H9 (cell line): ENCODE measurements around the gene CRK. TPM values are rescaled to one million over a fixed set of nuclear protein-coding genes. Genes with fewer than 3 reads are reported as not detected.

Source experiments
- DNase-seq: peaks from one replicate; pipeline ENCODE4 v3.0.0-alpha.2; 2017
- H2AFZ ChIP-seq: one replicate; pipeline ENCODE4 v1.6.1; 2013; ENCODE audit warnings: mild to moderate bottlenecking, low read length, control low read depth, moderate library complexity
- H2AK5ac ChIP-seq: 2 replicates; pipeline ENCODE4 v1.6.1; 2013; ENCODE audit warnings: low read length, control low read depth, mixed read lengths; ENCODE audit not compliant: insufficient read length
- H2BK120ac ChIP-seq: one replicate; pipeline ENCODE4 v1.6.1; 2013; ENCODE audit warnings: low read depth, mild to moderate bottlenecking, low read length, control low read depth, inconsistent platforms; ENCODE audit not compliant: poor library complexity, severe bottlenecking
- H2BK12ac ChIP-seq: 2 replicates; pipeline ENCODE4 v1.6.1; 2013; ENCODE audit warnings: low read length, control low read depth, mixed read lengths, low read depth; ENCODE audit not compliant: insufficient read length
- H2BK15ac ChIP-seq: 2 replicates; pipeline ENCODE4 v1.6.1; 2013; ENCODE audit warnings: low read depth, low read length, control low read depth
- H2BK20ac ChIP-seq: one replicate; pipeline ENCODE4 v1.6.1; 2013; ENCODE audit warnings: low read depth, mild to moderate bottlenecking, low read length, control low read depth, inconsistent platforms; ENCODE audit not compliant: poor library complexity, severe bottlenecking
- H2BK5ac ChIP-seq: 2 replicates; pipeline ENCODE4 v1.6.1; 2013; ENCODE audit warnings: low read length, control low read depth, mixed read lengths; ENCODE audit not compliant: insufficient read length
- H3K14ac ChIP-seq: 2 replicates; pipeline ENCODE4 v1.6.1; 2013; ENCODE audit warnings: low read length, control low read depth; ENCODE audit not compliant: insufficient read depth
- H3K18ac ChIP-seq: 2 replicates; pipeline ENCODE4 v1.6.1; 2013; ENCODE audit warnings: low read depth, mild to moderate bottlenecking, mixed read lengths, low read length, control low read depth; ENCODE audit not compliant: insufficient read length
- H3K23ac ChIP-seq: 2 replicates; pipeline ENCODE4 v1.6.1; 2013; ENCODE audit warnings: low read length, control low read depth, mixed read lengths, low read depth; ENCODE audit not compliant: insufficient read length
- H3K23me2 ChIP-seq: 2 replicates; pipeline ENCODE4 v1.6.1; 2013; ENCODE audit warnings: low read depth, mild to moderate bottlenecking, mixed read lengths, low read length, control low read depth; ENCODE audit not compliant: insufficient read length, poor library complexity, severe bottlenecking
- H3K27ac ChIP-seq: 2 replicates; pipeline ENCODE4 v1.5.1; 2013; ENCODE audit warnings: low read length, control low read depth, mixed read lengths, low read depth; ENCODE audit not compliant: insufficient read length
- H3K27me3 ChIP-seq: 2 replicates; pipeline ENCODE4 v1.6.1; 2013; ENCODE audit warnings: low read length, control low read depth, inconsistent platforms; ENCODE audit not compliant: insufficient read depth
- H3K4ac ChIP-seq: 2 replicates; pipeline ENCODE4 v1.6.1; 2013; ENCODE audit warnings: low read depth, mild to moderate bottlenecking, control low read depth, inconsistent platforms, low read length, moderate library complexity
- H3K4me1 ChIP-seq: 2 replicates; pipeline ENCODE4 v1.6.1; 2013; ENCODE audit warnings: low read length, control low read depth, inconsistent platforms; ENCODE audit not compliant: insufficient read depth
- H3K4me2 ChIP-seq: 2 replicates; pipeline ENCODE4 v1.6.1; 2013; ENCODE audit warnings: low read length, control low read depth, mixed read lengths; ENCODE audit not compliant: insufficient read length, insufficient read depth
- H3K56ac ChIP-seq: 2 replicates; pipeline ENCODE4 v1.6.1; 2013; ENCODE audit warnings: low read depth, mild to moderate bottlenecking, mixed read lengths, low read length, control low read depth; ENCODE audit not compliant: insufficient read length
- H3K79me1 ChIP-seq: 2 replicates; pipeline ENCODE4 v1.6.1; 2013; ENCODE audit warnings: low read depth, mild to moderate bottlenecking, moderate library complexity, low read length, control low read depth, inconsistent platforms; ENCODE audit not compliant: insufficient read depth, poor library complexity, severe bottlenecking
- H3K79me2 ChIP-seq: 2 replicates; pipeline ENCODE4 v1.6.1; 2013; ENCODE audit warnings: low read length, control low read depth, inconsistent platforms; ENCODE audit not compliant: insufficient read depth
- H3K9ac ChIP-seq: 2 replicates; pipeline ENCODE4 v1.6.1; 2013; ENCODE audit warnings: low read length, control low read depth, mixed read lengths; ENCODE audit not compliant: insufficient read length; ENCODE audit errors: extremely low read depth
- H3K9me3 ChIP-seq: one replicate; pipeline ENCODE4 v1.6.1; 2013; ENCODE audit warnings: low read depth, low read length, inconsistent platforms; ENCODE audit not compliant: control insufficient read depth
- H3T11ph ChIP-seq: one replicate; pipeline ENCODE4 v1.6.1; 2013; ENCODE audit warnings: mild to moderate bottlenecking, low read length, control low read depth, inconsistent platforms
- H4K20me1 ChIP-seq: one replicate; pipeline ENCODE4 v1.6.1; 2013; ENCODE audit not compliant: control insufficient read depth, insufficient read length, insufficient read depth
- H4K5ac ChIP-seq: 2 replicates; pipeline ENCODE4 v1.6.1; 2013; ENCODE audit warnings: low read depth, mild to moderate bottlenecking, mixed read lengths, low read length, control low read depth; ENCODE audit not compliant: insufficient read length
- H4K8ac ChIP-seq: replicated peaks from 2 replicates; pipeline ENCODE4 v1.6.1; 2013; ENCODE audit warnings: low read length, control low read depth, mixed read lengths, low read depth; ENCODE audit not compliant: insufficient read length
- H4K91ac ChIP-seq: 2 replicates; pipeline ENCODE4 v1.6.1; 2013; ENCODE audit warnings: low read depth, mild to moderate bottlenecking, moderate library complexity, mixed read lengths, low read length, control low read depth; ENCODE audit not compliant: insufficient read length
- H3K27ac Mint-ChIP-seq, 3 experiments: 2 replicates in 2 of 3; 3 replicates in 1 of 3; pipeline ENCODE4 v1.8.0; 2020 to 2021; ENCODE audit warnings: mixed read lengths in 3 of 3, mild to moderate bottlenecking in 1 of 3, moderate library complexity in 1 of 3
- H3K27me3 Mint-ChIP-seq: 2 replicates; pipeline ENCODE4 v1.8.0; 2021; ENCODE audit warnings: low read depth, mild to moderate bottlenecking, moderate library complexity, mixed read lengths
- H3K36me3 Mint-ChIP-seq, 3 experiments: 2 replicates in 2 of 3; 3 replicates in 1 of 3; pipeline ENCODE4 v1.8.0; 2020 to 2021; ENCODE audit warnings: low read depth in 3 of 3, mixed read lengths in 3 of 3; ENCODE audit not compliant: insufficient read depth in 1 of 3
- H3K4me1 Mint-ChIP-seq, 2 experiments: 2 replicates each; pipeline ENCODE4 v1.8.0; 2020; ENCODE audit warnings: mixed read lengths in 2 of 2
- H3K4me3 Mint-ChIP-seq, 2 experiments: 2 replicates in 1 of 2; 3 replicates in 1 of 2; pipeline ENCODE4 v1.8.0; 2020 to 2021; ENCODE audit warnings: mild to moderate bottlenecking in 2 of 2, mixed read lengths in 2 of 2, moderate library complexity in 1 of 2
- H3K9me3 Mint-ChIP-seq, 2 experiments: 2 replicates in 1 of 2; 3 replicates in 1 of 2; pipeline ENCODE4 v1.8.0; 2020; ENCODE audit warnings: mild to moderate bottlenecking in 2 of 2, mixed read lengths in 2 of 2, moderate library complexity in 1 of 2
- CTCF ChIP-seq: fragments of 200-600 bp; sonication (generic); conservative IDR thresholded peaks from 3 replicates; pipeline ENCODE4 v1.8.0; 2021; ENCODE audit warnings: antibody characterized with exemption, mild to moderate bottlenecking
- WGBS: extraction: QIAGEN DNeasy Blood & Tissue Kit; methylation state at CpG from one replicate; pipeline ENCODE4 v1.1.7; 2013; ENCODE audit warnings: missing lambda C conversion rate, low lambda C conversion rate, mixed read lengths; ENCODE audit not compliant: insufficient read length; ENCODE audit errors: extremely low coverage; 5-methylcytosine and 5-hydroxymethylcytosine counted together
- total RNA-seq: library from RNA; stranded (reverse); gene quantifications from 2 replicates; pipeline ENCODE4 v1.2.1, GENCODE V29; 2021

Gene CRK
- total RNA-seq, 1 experiment from 2014 or later, result 58.9 TPM

DNA sequence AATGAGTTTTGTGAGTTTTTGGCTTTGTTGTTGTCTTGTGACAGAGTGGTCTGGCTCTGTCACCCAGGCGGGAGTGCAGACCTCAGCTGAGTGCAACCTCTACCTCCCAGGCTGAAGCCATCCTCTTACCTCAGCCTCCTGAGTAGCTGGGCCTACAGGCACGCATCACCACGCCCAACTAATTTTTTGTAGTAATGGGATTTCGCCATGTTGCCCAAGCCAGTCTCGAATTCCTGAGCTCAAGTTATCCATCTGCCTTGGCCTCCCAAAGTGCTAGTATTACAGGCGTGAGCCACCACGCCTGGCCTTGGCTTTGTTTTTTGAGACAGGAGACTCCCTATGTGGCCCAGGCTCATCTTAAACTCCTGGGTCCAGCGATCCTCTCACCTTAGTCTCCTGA lies 15.1 kb downstream of the CRK start:
- Histone ChIP-seq H3K14ac (no peak overlapping the region), H3K79me1 (peaks cover 2% of the 10 kb centered on the region), H4K8ac (no peak overlapping the region), H3K4me1 (no peaks in the 10 kb centered on the region), H3K79me2 (peaks cover 13% of the 10 kb centered on the region; the same call in 1 of the 2 replicates), H3K9ac (no peak overlapping the region), H3K56ac (no peak overlapping the region), H2BK120ac (no peak overlapping the region), H3K9me3 (no peaks in the 10 kb centered on the region), H3K18ac (no peak overlapping the region), H3K23ac (no peak overlapping the region), H2BK15ac (no peak overlapping the region), H3T11ph (no peak overlapping the region), H3K4me2 (no peak overlapping the region), H2BK5ac (no peak overlapping the region), H2BK20ac (no peak overlapping the region), H4K91ac (no peak overlapping the region), H3K27me3 (no peaks in the 10 kb centered on the region), H4K20me1 (no peaks in the 10 kb centered on the region), H3K23me2 (no peaks in the 10 kb centered on the region), H4K5ac (no peak overlapping the region), H3K27ac (no peak overlapping the region), H3K4ac (no peak overlapping the region), H2BK12ac (no peak overlapping the region), H2AFZ (no peak overlapping the region), H2AK5ac (no peak overlapping the region)
- Mint-ChIP-seq H3K4me1 (no peaks in the 10 kb centered on the region), H3K9me3 (no peaks in the 10 kb centered on the region), H3K36me3 (peaks cover 9 to 24% (median 16%) of the 10 kb centered on the region in 3 experiments; a peak in 6 of 7 replicates), H3K27ac (no peak overlapping the region), H3K27me3 (no peaks in the 10 kb centered on the region), H3K4me3 (no peak overlapping the region)
- DNase-seq, result no peak
- no peak for TF ChIP-seq CTCF
- WGBS, result no CpG with 5 or more reads among the region's 8 CpGs
